Measurements from ENCODE around the gene DRC1. TPM values are rescaled to one million over a fixed set of nuclear protein-coding genes. Genes with fewer than 3 reads are reported as not detected.

The DRC1 gene
- total RNA-seq, 2 experiments from 2014 or later = not detected

DNA sequence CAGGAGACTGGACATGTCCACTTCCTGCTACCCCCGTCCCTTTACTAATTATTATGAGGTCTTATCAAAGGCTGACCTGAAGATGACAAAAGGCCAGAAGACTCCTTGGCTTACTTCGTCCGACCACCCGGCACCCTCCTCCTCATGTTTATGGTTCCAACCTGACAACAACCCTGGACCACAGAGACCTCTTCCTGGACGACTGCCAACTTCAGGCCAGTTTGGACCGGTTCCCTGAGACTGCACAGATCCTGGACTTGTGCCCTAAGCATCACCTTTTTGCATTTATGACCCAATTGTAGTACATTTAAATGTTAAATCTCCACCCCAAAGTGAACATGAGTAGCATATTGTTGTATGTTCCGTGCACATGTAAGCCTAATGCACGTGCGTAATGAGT, 5.8 kb downstream of the DRC1 start:
- Mint-ChIP-seq H3K4me1 (ENCODE audit: low read depth) (peaks cover 9% of the 10 kb centered on the region), H3K36me3 (no peaks in the 10 kb centered on the region), H3K4me3 (no peak overlapping the region), H3K9me3 (no peaks in the 10 kb centered on the region), H3K27ac (no peak overlapping the region), H3K27me3 (peaks cover 12% of the 10 kb centered on the region)
- ChIA-PET POLR2A (no interaction called here), CTCF (no interaction called here)
- no peak for DNase-seq
- intact Hi-C loops (cut with micrococcal nuclease) = no loop called here

DNA sequence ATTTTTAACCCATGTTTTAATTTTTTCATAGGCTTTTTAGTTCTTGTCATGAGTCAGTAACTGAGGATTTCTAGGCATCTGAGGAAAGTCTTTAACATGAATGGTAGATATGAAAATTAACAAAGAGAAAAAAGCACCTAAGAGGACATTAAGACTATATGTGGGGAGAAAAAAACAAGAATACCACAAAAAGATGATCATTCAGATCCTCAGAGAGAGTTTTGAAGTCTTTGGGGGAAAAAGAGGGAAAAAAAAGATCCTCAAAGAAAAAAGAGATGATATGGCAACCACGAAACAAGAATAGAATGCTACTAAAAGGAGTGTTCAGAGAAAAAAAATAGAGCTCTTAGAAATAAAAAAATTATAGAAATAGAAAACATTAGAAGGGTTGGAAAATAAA, 8.1 kb downstream of the DRC1 start:
- H3K4me1 Mint-ChIP-seq (ENCODE audit: low read depth) = peaks cover 9% of the 10 kb centered on the region
- no peak overlapping the region for H3K4me3 Mint-ChIP-seq
- ChIA-PET POLR2A (interaction anchor here (0.9 kb wide), 1 partner anchor 14 kb away, joined by 3 read pairs; no protein-coding TSS in a partner anchor), CTCF (interaction anchor here (1.1 kb wide), 1 partner anchor 23 kb away, joined by 3 read pairs; no protein-coding TSS in a partner anchor)
- no peak for DNase-seq
- no peaks in the 10 kb centered on the region for H3K36me3 Mint-ChIP-seq
- H3K9me3 Mint-ChIP-seq = no peaks in the 10 kb centered on the region
- H3K27me3 Mint-ChIP-seq = peaks cover 9% of the 10 kb centered on the region
- no peak overlapping the region for H3K27ac Mint-ChIP-seq
- intact Hi-C loops (cut with micrococcal nuclease) = no loop called here

DNA sequence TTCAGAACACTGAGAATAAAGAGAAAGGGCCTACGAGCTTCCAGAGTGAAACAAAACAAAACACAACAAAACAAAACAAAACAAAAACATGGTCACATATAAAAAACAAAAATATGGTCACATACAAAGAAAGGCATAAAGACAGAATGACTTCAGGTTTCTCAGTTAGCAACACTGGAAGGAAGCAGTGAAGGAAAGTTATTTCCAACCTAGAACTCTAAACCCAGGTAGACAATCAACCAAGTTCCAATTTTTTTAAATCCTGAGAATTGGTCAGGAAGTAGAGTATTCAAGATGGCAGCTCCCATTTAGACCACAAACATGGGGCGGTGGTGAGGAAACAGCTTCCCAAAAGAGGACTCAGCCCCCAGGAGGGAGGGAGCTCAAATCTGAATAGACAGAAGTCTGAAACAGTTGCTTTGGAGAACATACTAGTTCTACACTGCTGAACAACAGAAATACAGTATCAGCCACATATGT, 9.1 kb downstream of the DRC1 start:
- Mint-ChIP-seq H3K4me3 (no peak overlapping the region), H3K4me1 (ENCODE audit: low read depth) (peaks cover 9% of the 10 kb centered on the region), H3K9me3 (no peaks in the 10 kb centered on the region), H3K36me3 (no peaks in the 10 kb centered on the region), H3K27ac (no peak overlapping the region), H3K27me3 (peaks cover 9% of the 10 kb centered on the region)
- intact Hi-C loops (cut with micrococcal nuclease) = no loop called here
- DNase-seq = no peak
- ChIA-PET CTCF (no interaction called here), POLR2A (no interaction called here)

DNA sequence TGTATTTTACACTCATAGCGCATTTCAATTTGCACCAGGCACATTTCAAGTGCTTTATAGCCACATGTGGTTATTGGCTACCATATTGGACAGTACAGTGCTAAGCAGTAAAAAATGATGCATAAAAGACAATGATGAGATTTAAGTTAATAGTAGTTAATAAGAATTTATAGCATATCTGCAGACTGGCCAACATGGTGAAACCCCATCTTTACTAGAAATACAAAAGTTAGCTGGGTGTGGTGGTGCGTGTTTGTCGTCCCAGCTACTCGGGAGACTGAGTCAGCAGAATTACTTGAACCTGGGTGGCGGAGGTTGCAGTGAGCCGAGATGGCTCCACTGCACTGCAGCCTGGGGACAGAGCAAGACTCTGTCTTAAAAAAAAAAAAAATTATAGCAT, 9.7 kb downstream of the DRC1 start:
- Mint-ChIP-seq H3K4me1 (ENCODE audit: low read depth) (peaks cover 9% of the 10 kb centered on the region), H3K27ac (no peak overlapping the region), H3K27me3 (peaks cover 9% of the 10 kb centered on the region), H3K9me3 (no peaks in the 10 kb centered on the region), H3K4me3 (no peak overlapping the region), H3K36me3 (no peaks in the 10 kb centered on the region)
- ChIA-PET POLR2A (no interaction called here), CTCF (no interaction called here)
- intact Hi-C loops (cut with micrococcal nuclease) = no loop called here
- no peak for DNase-seq

DNA sequence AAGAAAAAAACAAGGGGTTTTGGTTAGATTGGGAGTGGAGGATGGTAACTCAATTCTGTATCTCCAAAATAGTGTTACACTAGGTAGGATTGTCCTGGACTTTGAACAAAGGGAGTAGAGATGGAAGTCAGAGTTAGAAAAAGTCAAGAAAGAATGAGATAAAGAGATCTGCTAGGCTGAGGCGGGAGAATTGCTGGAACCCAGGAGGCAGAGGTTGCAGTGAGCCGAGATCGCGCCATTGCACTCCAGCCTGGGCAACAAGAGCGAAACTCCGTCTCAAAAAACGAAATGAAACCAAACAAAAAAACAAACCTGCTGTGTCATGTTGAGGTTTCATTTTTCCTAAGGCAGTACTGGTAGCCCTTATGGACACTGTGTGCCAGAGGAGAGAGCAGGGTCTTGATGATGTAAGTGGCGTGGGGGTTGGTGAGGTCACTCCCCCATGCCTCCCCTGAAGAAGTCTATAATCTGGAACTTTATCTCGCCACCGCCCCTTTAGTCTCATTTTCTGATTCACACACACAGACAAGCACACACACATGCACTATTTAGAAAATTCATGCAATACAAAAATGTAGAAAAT, 10.5 kb downstream of the DRC1 start:
- DNase-seq = peak; percentile 26
- ChIA-PET CTCF (no interaction called here), POLR2A (no interaction called here)
- peak overlapping the region; percentile 31 for H3K4me3 Mint-ChIP-seq
- H3K36me3 Mint-ChIP-seq = no peaks in the 10 kb centered on the region
- intact Hi-C loops (cut with micrococcal nuclease) = no loop called here
- H3K27ac Mint-ChIP-seq = no peak overlapping the region
- H3K4me1 Mint-ChIP-seq (ENCODE audit: low read depth) = peaks cover 9% of the 10 kb centered on the region
- H3K27me3 Mint-ChIP-seq = peaks cover 8% of the 10 kb centered on the region
- H3K9me3 Mint-ChIP-seq = no peaks in the 10 kb centered on the region

DNA sequence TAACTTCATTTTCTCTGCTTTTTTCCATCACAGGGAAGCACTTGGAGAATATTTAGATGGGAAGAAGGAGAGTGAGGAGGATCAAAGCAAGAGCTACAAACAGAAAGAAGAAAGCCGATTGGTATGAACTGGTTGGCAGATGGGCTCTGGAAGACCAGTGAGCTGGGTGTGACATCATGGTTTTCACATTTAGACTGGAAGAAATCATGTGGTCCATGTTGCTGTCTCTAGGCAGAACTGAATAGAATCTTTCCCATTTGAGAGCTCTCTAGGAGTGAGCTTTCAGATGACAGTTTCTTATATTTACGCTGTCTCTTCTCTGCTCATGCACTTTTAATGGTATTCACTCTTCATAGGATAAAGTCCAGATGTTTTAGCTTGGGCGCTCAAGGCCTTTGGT, 12.6 kb downstream of the DRC1 start:
- POLR2A ChIA-PET = no interaction called here
- H3K9me3 Mint-ChIP-seq = no peaks in the 10 kb centered on the region
- no peak for DNase-seq
- H3K27ac Mint-ChIP-seq = no peak overlapping the region
- H3K27me3 Mint-ChIP-seq = no peaks in the 10 kb centered on the region
- CTCF ChIA-PET = no interaction called here
- no peak overlapping the region for H3K4me3 Mint-ChIP-seq
- peaks cover 9% of the 10 kb centered on the region for H3K4me1 Mint-ChIP-seq (ENCODE audit: low read depth)
- H3K36me3 Mint-ChIP-seq = no peaks in the 10 kb centered on the region
- intact Hi-C loops (cut with micrococcal nuclease) = no loop called here

DNA sequence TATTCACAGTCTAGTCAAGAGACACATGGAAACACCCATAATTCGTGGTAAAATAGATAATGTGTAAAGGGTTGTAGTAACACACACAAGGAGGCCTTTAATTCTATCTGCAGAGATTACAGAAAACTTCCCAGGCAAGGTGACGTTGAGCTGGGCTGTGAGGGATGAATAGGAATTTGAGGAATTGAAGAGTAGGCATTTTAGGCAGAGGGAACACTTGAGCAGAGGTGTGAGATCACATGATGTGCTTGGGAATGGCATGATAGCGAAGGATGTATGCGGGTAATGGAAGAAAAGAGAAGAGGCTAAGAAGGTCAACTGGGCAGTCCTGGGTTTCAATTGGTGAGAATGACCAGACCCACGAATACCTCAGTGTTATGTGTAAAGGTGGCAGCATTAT, 20.2 kb downstream of the DRC1 start:
- no peak overlapping the region for H3K27ac Mint-ChIP-seq
- H3K27me3 Mint-ChIP-seq = no peaks in the 10 kb centered on the region
- ChIA-PET CTCF (interaction anchor here (0.9 kb wide), 1 partner anchor 540 kb away, joined by 3 read pairs; no protein-coding TSS in a partner anchor), POLR2A (no interaction called here)
- H3K4me1 Mint-ChIP-seq (ENCODE audit: low read depth) = no peaks in the 10 kb centered on the region
- intact Hi-C loops (cut with micrococcal nuclease) = no loop called here
- no peak for DNase-seq
- no peak overlapping the region for H3K4me3 Mint-ChIP-seq
- no peaks in the 10 kb centered on the region for H3K9me3 Mint-ChIP-seq
- H3K36me3 Mint-ChIP-seq = no peaks in the 10 kb centered on the region

DNA sequence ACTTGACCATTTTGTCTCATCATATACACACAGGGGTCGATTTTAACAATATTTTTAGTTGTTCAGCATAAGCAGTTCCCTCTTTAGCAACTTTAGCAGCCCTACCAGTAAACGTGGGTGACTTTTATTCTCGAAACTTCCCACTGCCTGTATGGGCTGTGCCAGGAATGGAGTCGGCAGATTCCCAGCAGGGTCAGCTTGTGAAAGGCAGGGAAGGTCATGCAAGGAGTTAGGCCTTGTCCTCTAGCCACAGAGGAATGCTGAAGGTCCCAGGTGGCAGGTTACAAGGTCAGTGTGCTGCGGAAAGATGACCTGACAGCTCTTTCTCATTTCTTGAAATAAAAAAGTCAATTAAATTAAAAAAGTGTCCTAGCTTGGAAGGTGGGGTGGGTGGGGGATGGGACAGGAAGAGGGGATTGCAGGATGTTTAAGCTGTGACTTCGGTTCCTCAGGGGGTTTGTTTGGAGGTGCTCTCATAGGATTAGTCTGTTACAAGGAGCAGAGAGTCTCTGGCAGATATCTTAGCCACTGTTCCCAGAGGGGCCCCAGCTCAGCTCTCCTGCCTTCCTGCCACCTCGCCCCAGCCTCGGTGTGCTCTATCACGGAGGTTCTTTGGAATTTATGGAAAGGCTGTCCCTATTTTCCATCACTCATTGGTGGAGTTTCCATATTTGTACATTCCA, 21.4 kb downstream of the DRC1 start:
- Mint-ChIP-seq H3K27ac (no peak overlapping the region), H3K4me3 (no peak overlapping the region), H3K36me3 (no peaks in the 10 kb centered on the region), H3K4me1 (ENCODE audit: low read depth) (no peaks in the 10 kb centered on the region), H3K27me3 (no peaks in the 10 kb centered on the region), H3K9me3 (no peaks in the 10 kb centered on the region)
- POLR2A ChIA-PET = no interaction called here
- DNase-seq = no peak
- intact Hi-C loops (cut with micrococcal nuclease) = no loop called here
- CTCF ChIA-PET = no interaction called here

DNA sequence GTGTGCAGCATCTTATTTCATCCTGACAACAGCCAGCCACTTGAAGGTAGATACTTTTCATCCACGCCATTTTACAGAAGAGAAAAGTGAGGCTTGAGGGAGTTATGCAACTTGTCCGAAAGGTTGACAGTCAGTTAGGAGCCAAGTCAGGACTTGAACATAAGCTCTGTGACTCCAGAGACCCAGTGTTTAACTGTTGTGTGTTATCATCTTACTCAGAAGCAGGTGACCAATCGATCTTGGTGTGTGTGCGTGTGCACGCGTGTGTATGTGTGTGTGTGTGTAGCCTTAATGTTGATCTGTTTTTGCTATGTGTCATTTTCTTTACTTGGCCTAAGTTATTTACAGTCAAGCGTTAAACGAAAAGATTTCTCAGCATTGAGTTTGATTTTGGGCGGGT, 22.0 kb downstream of the DRC1 start:
- intact Hi-C loops (cut with micrococcal nuclease) = no loop called here
- POLR2A ChIA-PET = no interaction called here
- DNase-seq = no peak
- Mint-ChIP-seq H3K27ac (no peak overlapping the region), H3K27me3 (no peaks in the 10 kb centered on the region), H3K9me3 (no peaks in the 10 kb centered on the region), H3K36me3 (no peaks in the 10 kb centered on the region), H3K4me3 (no peak overlapping the region), H3K4me1 (ENCODE audit: low read depth) (no peaks in the 10 kb centered on the region)
- CTCF ChIA-PET = no interaction called here

DNA sequence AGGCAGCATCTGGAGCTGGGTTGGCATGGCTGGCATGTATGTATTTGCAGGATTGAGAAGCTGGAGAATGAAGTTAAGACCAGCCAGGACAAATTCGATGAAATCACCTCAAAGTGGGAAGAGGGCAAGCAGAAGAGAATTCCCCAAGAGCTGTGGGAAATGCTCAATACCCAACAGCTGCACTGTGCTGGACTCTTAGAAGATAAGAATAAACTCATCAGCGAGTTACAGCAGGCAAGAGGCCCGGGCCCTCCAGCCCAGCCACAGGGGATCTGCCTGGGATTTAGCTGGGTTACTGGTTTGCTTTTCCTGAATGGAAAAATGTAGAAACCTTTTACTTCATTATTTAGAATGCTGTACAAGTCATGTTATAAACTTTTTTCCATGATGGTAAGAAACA, 22.5 kb downstream of the DRC1 start:
- Mint-ChIP-seq H3K4me1 (ENCODE audit: low read depth) (no peaks in the 10 kb centered on the region), H3K27ac (no peak overlapping the region), H3K9me3 (no peaks in the 10 kb centered on the region), H3K36me3 (no peaks in the 10 kb centered on the region), H3K4me3 (no peak overlapping the region), H3K27me3 (no peaks in the 10 kb centered on the region)
- no peak for DNase-seq
- intact Hi-C loops (cut with micrococcal nuclease) = no loop called here
- POLR2A ChIA-PET = no interaction called here
- CTCF ChIA-PET = no interaction called here

DNA sequence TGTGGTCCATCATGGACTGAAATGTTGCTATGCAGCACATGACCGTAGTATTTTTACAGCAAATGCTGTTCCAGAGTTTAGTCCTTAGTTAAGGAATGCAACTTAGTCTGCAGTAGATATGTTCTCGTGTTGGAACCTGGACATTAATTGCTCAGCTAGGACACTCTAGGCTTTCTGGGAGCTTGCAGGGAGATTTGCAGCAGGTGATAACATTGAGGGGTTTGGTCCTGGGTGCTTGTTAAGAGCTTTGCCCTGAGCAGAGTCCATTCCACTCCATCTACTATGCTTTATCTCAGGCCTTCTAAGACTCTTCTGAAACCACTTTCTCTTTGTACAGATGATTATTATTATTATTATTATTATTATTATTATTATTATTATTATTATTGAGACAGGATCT, 27.1 kb downstream of the DRC1 start:
- no peak overlapping the region for H3K4me3 Mint-ChIP-seq
- no peaks in the 10 kb centered on the region for H3K4me1 Mint-ChIP-seq (ENCODE audit: low read depth)
- ChIA-PET CTCF (no interaction called here), POLR2A (interaction anchor here (0.7 kb wide), 1 partner anchor 533 kb away, joined by 4 read pairs; no protein-coding TSS in a partner anchor)
- no peaks in the 10 kb centered on the region for H3K36me3 Mint-ChIP-seq
- no peak overlapping the region for H3K27ac Mint-ChIP-seq
- peaks cover 5% of the 10 kb centered on the region for H3K27me3 Mint-ChIP-seq
- no peak for DNase-seq
- intact Hi-C loops (cut with micrococcal nuclease) = no loop called here
- no peaks in the 10 kb centered on the region for H3K9me3 Mint-ChIP-seq

DNA sequence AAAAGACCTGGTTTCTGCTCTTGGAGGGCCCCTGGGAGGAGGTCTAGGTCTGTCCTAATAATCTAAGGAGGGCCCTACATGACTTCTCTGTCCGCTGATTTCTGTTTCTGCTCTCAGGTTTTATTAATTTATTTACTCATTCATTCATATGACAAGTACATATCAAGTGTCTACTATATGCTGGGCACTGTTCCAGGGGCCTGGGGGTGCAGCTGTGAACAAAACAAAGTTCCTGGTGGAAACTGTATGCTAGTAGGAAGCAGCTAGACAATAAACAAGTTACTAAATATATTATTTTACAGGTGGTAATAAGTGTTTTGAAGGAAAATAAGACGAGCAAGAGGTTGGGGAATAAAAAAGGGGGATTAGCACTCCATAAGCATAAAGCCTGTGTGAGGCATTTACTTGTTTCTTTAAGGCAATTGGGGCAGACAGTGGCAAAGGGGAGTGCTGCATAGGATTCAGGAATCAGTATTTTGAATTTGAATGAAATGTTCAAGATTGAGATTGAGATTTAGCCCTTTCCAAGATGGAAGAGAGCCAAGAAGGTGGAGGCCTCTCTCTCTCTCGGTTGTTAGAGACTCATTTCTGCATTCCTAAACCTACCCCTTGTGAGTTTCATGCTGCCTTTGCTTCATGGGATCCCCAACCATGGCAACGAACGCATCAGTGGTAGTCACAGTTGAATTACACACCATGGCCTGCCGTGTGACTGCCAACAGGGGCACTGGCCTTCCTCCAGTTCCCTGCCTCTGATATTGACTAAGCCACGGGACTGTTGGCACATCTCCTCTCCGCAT, 28.3 kb downstream of the DRC1 start:
- DNase-seq = no peak
- CTCF ChIA-PET = no interaction called here
- POLR2A ChIA-PET = no interaction called here
- no peaks in the 10 kb centered on the region for H3K4me1 Mint-ChIP-seq (ENCODE audit: low read depth)
- peaks cover 5% of the 10 kb centered on the region for H3K27me3 Mint-ChIP-seq
- no peaks in the 10 kb centered on the region for H3K36me3 Mint-ChIP-seq
- intact Hi-C loops (cut with micrococcal nuclease) = no loop called here
- H3K4me3 Mint-ChIP-seq = no peak overlapping the region
- H3K27ac Mint-ChIP-seq = no peak overlapping the region
- no peaks in the 10 kb centered on the region for H3K9me3 Mint-ChIP-seq

DNA sequence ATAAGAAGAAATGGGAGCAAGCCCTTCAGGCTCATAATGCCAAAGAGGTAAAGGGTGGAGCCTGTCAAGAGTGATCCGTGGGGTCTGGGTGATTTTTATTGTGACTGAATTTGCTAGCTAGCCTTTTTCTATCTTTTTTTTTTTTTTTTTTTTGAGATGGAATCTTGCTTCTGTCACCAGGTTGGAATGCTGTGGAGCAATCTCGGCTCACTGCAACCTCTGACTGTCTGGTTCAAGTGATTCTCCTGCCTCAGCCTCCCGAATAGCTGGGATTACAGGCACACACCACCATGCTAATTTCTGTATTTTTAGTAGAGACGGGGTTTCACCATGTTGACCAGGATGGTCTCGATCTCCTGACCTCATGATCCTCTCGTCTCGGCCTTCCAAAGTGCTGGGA, 29.1 kb downstream of the DRC1 start:
- Mint-ChIP-seq H3K27me3 (peaks cover 5% of the 10 kb centered on the region), H3K27ac (no peak overlapping the region), H3K9me3 (no peaks in the 10 kb centered on the region), H3K4me3 (no peak overlapping the region), H3K36me3 (no peaks in the 10 kb centered on the region), H3K4me1 (ENCODE audit: low read depth) (no peaks in the 10 kb centered on the region)
- intact Hi-C loops (cut with micrococcal nuclease) = no loop called here
- CTCF ChIA-PET = no interaction called here
- DNase-seq = no peak
- POLR2A ChIA-PET = no interaction called here

Measured in activated CD4-positive, alpha-beta memory T cell treated with anti-CD3 and anti-CD28 coated beads for 36 hours (primary cell).